EL (cell line): Measurements from ENCODE around the gene SPAG9.
A peak's percentile ranks its signal among the peaks of the same experiment; 100 is the strongest.
"Not testable (repeated sequence)": the region's sequence is repeated elsewhere in the genome, so short reads cannot be mapped to it uniquely, and the experiment has no call there.

Experiments used
- DNase-seq: peaks from one replicate; pipeline ENCODE4 v3.0.0-alpha.2; 2016

Gene SPAG9

GRCh38 chr17:51087072-51087757 is 33.5 kb downstream of the SPAG9 start:
- peak; percentile 11 for DNase-seq

DNA sequence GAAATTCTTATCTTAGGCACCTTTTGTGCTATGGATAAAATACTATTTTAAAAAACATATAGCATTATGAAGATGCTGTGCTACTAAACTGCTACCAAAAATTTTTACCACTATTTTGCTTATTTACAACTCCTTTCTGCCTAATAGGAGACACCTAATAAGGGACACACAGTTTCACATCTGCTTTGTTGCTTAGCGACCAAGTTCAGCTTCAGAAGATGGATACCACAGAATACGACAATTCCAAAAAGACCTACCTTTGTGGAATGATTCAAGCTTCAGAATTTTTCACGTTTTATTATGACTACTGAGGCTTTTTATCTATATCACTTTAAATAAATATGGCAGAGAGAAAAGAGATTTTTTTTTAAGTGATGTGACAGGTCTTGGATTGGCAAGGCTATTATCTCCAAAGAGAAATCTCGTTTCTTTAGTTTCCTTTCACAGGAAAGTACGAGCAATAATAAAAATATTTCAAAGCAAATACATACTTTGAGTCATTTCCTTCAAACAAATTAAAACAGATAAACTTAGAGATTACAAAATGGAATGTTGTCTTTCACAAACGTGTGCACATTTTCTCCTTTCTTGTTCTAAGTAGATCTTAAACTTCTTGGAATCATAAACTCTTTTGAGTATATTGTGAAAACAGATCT is 35.4 kb downstream of the SPAG9 start:
- peak; percentile 36 for DNase-seq

GRCh38 chr17:51083981-51084380 is 36.7 kb downstream of the SPAG9 start:
- DNase-seq, result no peak

DNA sequence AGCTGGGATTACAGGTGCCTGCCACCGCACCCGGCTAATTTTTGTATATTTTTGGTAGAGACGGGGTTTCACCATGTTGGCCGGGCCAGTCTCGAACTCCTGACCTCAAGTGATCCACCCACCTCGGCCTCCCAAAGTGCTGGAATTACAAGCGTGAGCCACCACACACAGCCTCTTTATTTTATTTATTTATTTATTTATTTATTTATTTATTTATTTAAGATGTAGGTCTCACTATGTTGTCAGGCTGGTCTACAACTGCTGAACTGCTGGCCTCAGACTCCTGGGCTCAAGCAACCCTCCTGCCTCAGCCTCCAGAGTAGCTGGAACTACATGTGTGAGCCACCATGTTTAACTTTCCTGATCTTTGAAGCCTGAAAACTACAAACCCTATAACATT is 37.3 kb downstream of the SPAG9 start:
- DNase-seq, result not testable (repeated sequence)

GRCh38 chr17:51079049-51079448 is 41.6 kb downstream of the SPAG9 start:
- DNase-seq, result peak; percentile 56

DNA sequence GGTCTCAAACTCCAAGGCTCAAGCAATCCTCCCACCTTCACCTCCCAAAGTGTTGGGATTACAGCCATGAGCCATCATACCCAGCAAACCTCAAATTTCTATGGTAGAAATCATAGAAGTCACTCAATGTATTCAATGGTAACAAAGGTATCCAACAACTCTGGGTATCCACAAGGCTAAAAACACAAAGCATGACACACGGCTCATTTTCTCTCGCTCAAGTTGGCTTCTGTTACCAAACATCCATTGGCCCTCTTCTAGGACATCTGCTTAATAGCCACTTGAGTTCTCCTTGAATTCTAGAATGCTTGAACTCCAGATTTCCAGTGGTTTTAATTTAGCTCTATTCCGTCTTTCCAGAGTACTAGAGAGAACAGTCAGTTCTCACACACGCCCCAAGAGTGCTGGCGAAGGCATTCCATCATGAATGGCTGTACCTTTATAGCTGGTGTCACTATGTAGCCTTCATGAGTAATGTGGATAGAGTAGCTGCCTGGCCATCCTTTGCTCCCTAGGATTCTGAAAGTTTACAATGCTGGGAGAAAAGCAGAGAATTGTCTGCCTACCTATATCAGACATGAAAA is 42.6 kb downstream of the SPAG9 start:
- DNase-seq, result no peak

DNA sequence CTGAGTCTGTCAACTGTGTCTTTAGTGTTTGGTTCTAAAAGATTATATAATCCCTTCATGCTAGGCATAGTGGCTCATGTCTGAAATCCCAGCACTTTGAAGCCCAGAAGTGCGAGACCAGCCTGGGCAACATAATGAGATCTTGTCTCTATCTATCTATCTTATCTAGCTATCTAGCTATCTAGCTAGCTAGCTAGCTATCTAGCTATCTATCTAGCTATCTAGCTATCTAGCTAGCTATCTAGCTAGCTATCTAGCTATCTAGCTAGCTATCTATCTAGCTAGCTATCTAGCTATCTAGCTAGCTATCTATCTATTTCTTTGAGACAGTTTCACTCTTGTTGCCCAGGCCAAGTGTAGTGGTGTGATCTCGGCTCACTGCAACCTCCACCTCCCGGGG is 43.8 kb downstream of the SPAG9 start:
- DNase-seq, result no peak

GRCh38 chr17:51071556-51071955 is 49.1 kb downstream of the SPAG9 start:
- DNase-seq, result no peak

GRCh38 chr17:51065466-51065865 is 55.2 kb downstream of the SPAG9 start:
- no peak for DNase-seq

DNA sequence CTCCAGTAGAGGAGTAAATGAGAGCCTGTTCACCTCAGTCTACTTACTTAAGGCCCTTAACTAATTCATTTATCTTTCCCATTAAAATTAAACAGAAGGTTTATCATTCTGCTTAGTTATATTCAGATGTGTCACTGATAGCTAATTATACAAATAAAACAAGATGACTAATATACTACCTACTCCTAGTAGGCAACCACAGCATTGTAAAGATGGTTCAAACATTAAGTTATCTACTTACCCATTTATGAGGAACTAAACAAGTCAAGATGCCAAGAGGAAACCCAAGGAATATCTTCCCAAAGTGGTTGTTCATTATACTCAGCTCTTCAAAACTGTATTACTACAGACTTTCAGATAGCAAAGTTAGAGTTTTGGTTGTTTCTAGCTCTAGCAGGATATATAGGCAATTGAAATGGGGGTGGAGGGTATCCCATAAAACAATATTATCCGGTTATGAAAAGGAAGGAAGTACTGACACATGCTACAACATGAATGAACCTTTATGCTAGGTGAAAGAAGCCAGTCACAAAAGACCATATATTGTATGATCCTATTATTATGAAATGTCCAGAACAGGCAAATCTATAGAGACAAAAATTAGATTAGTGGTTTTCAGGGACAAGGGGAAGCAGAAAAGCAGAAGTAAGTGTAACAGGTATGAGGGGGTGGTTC is 56.5 kb downstream of the SPAG9 start:
- DNase-seq, result no peak

- no peak for DNase-seq
These were observed 60.3 kb downstream of the SPAG9 start for GRCh38 chr17:51060396-51060795.

DNA sequence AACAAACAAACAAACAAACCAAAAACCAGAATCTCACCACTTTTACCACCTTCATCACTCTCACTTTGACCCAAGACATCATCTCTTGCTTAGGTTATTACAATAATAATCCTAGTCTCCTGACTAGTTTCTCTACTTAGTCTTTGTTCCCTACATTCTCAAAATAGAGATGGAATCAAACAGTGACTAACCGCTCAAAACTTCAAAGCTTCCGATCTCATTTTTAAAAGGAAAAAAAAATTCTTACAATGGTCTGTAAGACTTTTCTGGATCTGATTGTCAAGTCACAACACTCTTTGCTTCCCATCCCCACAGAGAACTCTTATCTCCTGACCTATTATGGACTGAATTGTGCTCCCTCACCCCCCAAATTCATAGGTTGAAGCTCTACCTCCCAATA is 60.9 kb downstream of the SPAG9 start:
- DNase-seq, result peak; percentile 70

DNA sequence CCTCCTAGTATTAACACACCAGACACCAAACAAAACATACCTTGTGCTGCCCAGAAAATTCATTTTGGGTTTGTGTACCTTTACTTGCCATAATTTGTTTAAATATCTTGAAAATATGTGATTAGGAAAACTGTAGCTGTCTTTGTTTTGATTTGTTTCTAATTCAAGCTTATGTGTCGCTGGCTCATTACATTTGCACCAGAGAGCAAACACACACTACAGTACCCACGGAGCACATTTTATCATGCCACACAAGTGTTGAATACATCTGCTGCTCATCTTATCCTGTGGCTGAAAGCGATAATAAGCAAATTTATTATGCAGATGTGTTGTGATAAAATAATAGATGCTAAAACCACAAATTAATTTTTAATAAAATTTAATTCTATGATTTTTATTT is 63.1 kb downstream of the SPAG9 start:
- no peak for DNase-seq

DNA sequence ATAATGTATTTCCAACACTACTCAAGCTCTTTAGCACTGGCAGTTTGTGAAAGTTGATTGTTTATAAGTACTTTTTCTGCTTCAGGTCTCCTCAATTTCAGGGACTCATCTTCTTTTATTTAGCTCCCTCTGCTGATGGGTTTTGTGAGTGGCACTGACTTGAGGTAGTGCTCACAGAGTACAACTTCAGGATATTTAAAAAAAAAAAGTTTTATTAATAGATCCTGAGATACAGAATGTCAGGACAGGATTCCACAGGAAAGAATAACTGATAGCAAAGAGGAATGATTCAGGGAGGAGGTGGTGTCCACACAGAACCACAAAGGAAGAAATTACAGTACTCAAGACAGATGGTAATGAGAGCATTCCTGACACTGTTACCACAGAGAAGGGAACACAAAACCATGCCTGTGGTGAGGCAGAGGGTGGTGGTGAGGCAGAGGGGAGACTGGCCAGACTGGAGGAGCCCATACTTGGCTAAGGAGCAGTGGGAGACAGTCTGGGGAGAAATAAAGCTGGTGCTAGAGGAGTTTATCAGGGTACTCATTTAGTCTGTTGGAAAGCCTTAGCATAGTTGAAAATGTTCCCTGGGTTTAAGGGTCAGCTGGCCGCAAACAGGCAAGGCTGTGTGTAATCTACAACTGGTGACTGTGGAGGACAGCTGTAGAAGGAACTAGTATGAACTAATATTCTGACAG is 63.7 kb downstream of the SPAG9 start:
- peak; percentile 89 for DNase-seq

GRCh38 chr17:51054748-51055147 is 65.9 kb downstream of the SPAG9 start:
- no peak for DNase-seq

- no peak for DNase-seq
These were observed 68.4 kb downstream of the SPAG9 start for GRCh38 chr17:51052235-51052634.

- DNase-seq, result no peak
These were observed 70.2 kb downstream of the SPAG9 start for GRCh38 chr17:51050291-51051033.

DNA sequence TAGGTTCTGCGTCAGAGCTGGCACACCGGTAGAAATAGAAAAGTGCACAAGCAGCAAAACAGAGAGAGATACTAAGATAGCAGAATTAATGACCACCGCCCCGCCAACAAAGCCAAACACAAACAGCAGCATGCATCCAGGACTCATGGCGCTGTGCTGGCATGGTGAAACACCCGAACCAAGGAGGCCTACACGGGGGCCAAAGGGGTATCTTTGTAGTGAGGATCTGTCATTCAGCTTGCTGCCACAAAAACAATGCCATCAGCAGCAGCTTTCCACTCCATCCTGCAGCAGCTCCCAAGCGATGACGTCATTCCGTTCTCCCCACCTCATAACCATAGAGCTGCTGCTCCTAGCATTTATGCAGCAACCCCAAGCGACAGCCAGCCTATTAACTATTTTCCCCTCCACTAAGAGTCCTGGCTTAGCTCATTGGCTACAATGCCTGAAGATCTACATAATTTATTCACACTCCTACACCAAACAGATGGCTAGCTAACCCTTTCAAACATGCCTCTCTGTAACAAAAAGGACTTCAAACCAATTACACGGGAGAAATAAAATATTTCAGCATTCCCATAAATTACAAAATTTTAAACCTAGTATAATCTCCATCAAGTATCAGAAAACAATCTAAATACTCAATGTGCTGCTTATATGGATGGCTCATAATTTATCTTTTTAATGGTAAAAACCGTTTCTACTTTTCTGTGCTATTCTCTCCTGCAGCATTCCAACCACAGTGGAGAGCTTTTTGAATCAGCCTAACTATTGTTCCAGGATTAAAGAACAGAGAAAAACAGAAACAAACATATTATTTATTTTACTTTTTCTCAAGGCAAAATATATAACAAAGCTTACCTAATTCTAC is 73.9 kb downstream of the SPAG9 start:
- DNase-seq, result peak; percentile 81

GRCh38 chr17:51046046-51046445 is 74.6 kb downstream of the SPAG9 start:
- no peak for DNase-seq

DNA sequence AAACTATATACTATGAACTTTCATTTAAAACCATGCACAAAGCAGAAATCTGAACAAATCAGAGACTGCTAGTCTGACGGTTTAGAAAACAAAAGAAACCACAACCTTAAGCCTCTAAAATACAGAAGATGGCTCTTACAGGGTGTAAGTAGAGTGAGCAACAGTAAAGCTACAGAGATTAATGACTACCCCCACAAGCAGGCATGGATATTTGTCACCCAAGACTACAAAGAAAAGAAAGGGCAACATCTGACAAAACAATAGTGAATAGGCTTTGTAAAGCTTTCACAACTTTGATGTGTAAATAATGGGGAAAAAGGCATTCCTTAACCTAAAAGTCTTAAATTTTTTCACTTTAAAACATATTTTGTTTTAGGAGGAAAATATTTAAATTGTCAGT is 75.0 kb downstream of the SPAG9 start:
- DNase-seq, result no peak

- DNase-seq, result no peak
These were observed 75.7 kb downstream of the SPAG9 start for GRCh38 chr17:51044976-51045375.
